Anterior cingulate cortex (tissue), 58 donors: ENCODE results near the gene CASP9.

Source experiments
- DNase-seq, 58 donors: peaks; one replicate each; lab custom pipeline; 2025; lab: John Stamatoyannopoulos, UW

CASP9 gene

GRCh38 chr1:15452866-15453571 is 71.0 kb downstream of the CASP9 start:
- DNase-seq = no peak

- no peak for DNase-seq
Observed at GRCh38 chr1:15452216-15452615, 71.8 kb downstream of the CASP9 start.

DNA sequence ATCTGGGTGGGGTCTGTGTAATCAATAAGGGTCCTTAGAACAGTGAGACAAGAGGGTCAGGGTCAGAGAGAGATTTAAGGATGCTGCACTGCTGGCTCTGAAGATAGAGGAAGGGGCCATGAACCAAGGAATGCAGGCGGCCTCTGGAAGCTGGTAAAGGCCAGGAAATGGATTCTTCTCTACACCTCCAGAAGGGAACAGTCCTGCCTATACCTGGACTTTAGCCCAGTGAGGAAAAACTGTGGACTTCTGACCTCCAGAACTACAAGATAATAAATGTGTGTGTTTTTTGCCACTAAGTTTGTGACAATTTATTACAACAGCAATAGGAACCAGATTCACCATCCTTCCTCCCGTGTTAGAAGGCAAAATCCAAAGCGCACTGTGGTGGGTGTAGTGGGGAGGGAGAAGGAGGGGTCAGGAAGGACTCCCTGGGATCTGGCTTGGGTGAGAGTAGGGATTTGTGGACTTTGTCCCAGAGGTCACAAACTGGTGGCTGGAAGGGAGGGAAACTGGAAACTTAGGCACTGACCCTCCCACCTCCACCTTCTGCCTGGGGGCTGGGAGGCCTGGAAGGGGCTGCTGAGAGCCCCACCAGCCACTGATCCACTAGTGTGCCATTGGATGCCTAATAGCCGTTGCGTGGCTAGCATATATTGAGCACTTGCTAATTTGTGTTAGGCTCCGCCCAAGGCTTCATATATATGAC is 72.8 kb downstream of the CASP9 start:
- DNase-seq = no peak

DNA sequence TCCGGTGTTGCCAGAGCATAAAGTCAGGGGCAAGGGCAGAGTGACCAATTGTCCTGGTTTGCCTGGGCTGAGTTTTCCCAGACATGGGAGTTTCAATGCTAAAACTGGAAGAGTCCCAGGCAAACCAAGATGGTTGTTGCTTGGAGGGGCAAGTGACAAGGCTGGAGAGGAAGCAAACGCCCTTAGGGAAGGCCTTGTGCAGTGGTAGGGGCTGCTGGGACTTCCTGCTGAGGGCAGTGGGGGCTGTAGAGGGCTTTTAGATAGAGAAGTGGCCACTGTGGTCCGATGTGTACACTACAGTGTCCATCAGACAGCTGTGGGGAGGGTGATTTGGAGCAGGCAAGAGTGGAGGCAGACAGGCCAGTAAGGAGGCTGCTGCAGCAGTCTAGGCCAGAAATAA is 74.4 kb downstream of the CASP9 start:
- no peak for DNase-seq

DNA sequence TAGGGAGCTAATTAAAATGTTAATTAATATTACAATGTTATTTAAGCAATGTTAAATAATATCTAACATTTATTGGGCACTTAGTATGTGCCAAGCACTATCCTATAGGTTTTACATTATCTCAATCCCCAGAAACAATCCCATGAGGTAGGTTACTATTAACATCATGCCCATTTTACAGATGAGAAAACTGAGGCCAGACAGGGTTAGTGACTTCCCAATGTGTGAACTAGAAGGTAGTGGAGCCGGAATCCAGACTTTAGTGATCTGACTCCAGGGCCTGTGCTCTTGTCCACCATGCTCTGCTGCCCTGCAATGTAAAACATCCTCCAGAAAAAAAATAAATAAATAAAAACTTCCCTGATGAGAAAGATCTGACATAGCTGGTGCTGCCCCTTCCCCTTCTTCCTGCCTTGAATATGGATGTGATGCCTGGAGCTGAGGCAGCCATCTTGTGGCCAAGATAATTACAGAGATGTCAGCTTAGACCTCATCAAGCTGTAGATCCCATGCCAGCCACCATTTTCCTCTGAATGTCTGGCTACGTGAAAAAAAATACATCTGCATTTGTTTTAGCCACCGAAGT is 75.0 kb downstream of the CASP9 start:
- no peak for DNase-seq

- no peak for DNase-seq
Observed at GRCh38 chr1:15446212-15446611, 77.8 kb downstream of the CASP9 start.

DNA sequence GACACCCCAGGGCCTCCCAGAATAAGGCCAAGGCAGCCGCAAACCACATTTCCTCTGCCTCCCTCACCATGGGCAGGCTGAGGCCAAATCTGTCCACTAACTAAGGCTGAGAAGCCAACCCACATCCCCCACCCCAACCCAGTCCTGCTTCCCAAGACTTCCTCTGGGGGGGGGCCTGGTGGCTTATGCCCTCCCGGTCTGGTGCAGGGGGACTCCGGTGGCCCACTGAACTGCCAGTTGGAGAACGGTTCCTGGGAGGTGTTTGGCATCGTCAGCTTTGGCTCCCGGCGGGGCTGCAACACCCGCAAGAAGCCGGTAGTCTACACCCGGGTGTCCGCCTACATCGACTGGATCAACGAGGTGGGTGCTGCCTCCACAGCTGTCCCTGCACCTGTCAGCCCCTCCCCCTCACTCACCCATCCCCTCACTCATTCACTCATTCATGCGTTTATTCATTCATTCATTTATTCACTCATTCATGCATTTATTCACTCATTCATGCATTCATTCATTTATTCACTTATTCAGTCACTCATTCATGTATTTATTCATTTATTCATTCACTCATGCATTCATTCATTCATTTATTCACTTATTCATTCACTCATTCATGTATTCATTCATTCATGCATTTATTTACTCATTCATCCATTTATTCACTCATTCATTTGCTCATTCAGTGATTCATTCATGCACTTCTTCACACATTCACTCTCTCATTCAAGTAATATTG is 78.5 kb downstream of the CASP9 start:
- no peak for DNase-seq

DNA sequence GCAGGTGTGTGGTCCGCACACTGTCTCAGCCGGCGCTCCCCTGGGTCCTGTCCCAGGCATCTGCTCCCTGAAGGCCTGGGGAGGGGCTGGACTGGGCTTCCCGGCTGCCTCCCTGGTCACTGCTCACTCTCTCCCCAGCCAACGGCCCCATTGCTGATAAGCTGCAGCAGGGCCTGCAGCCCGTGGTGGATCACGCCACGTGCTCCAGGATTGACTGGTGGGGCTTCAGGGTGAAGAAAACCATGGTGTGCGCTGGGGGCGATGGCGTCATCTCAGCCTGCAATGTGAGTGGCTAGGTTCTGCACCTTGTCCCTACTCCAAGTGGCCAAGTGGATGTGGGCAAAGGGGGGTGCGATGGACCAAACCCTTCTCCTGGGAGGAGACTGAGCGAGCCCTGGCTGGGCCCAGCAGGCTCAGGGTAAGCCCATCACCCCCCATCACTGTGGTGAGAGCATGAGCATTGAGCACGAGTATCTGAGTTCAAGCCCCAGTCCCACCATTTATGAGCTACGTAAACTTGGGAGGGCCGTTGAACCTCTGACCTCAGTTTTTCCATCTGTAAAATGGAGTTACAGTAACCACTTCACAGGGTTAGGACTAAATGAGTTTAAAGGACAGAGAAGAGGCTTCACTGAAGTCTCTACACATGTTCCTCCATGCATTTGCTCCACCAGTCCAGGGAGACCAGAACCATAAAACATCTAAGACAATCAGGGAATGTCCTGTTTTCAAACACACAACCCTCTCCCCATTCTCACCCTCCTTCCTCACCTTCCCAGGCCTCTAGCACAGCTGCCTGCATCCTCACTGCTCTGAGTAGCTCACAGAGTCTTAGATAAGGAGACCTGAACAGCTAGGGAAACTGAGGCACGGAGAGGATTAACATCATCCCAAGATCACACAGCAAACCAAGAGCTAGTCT is 79.3 kb downstream of the CASP9 start:
- no peak for DNase-seq

GRCh38 chr1:15443281-15443680 is 80.7 kb downstream of the CASP9 start:
- DNase-seq = no peak

GRCh38 chr1:15442759-15443158 is 81.3 kb downstream of the CASP9 start:
- no peak for DNase-seq

DNA sequence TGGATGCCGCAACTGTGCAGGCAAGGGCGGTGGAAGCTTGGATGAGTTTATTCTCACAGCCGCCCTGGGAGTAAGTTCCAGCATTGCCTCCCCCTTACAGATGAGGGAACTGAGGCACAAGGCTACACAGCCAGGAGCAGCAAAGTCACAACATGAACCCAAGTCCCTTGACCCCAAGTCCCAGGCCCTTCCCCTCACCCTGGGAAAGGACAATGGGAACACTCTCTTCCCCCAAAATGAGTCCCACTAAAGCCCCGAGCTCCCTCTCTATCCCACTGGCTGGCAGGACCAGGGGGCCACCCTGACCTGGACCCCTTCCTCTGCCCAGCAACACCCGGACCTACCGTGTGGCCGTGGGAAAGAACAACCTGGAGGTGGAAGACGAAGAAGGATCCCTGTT is 81.9 kb downstream of the CASP9 start:
- no peak for DNase-seq
